Keratinocyte (primary cell): ENCODE results near the gene FNDC3A. TPM values are rescaled to one million over a fixed set of nuclear protein-coding genes. Genes with fewer than 3 reads are reported as not detected.

ENCODE experiments used
- DNase-seq: peaks from one replicate; pipeline ENCODE4 v3.0.0-alpha.2; 2011; ENCODE audit warnings: low read depth, missing footprints, low spot score
- FAIRE-seq: peaks from 2 replicates; lab custom pipeline; 2011; peaks lifted over from hg19 to GRCh38; lab: Jason Lieb, UNC
- H2AFZ ChIP-seq: 2 replicates; pipeline ENCODE4 v1.6.0; 2012; ENCODE audit warnings: low read length, control low read depth, inconsistent platforms; ENCODE audit not compliant: control insufficient read depth
- H3K27ac ChIP-seq: 2 replicates; pipeline ENCODE4 v1.5.1; 2011; ENCODE audit warnings: low read length; ENCODE audit not compliant: control insufficient read depth, insufficient read depth
- H3K27me3 ChIP-seq: 3 replicates; pipeline ENCODE4 v1.6.0; 2011; ENCODE audit warnings: low read length; ENCODE audit not compliant: control insufficient read depth, insufficient read depth; ENCODE audit errors: extremely low read depth
- H3K36me3 ChIP-seq, 2 experiments: 2 replicates in 1 of 2; 3 replicates in 1 of 2; pipeline ENCODE4 v1.5.1; 2011; ENCODE audit warnings: low read length in 2 of 2, mild to moderate bottlenecking in 1 of 2; ENCODE audit not compliant: control insufficient read depth in 2 of 2, insufficient read depth in 2 of 2; ENCODE audit errors: extremely low read depth in 1 of 2
- H3K4me1 ChIP-seq: 3 replicates; pipeline ENCODE4 v1.5.1; 2011; ENCODE audit warnings: low read length; ENCODE audit not compliant: control insufficient read depth, insufficient read depth; ENCODE audit errors: extremely low read depth
- H3K4me2 ChIP-seq: 3 replicates; pipeline ENCODE4 v1.6.0; 2011; ENCODE audit warnings: low read depth, low read length; ENCODE audit not compliant: control insufficient read depth, insufficient read depth; ENCODE audit errors: extremely low read depth
- H3K4me3 ChIP-seq, 3 experiments: fragments of 200-600 bp in 1 of 3; sonication (generic) in 1 of 3; 2 replicates in 2 of 3; 3 replicates in 1 of 3; pipeline ENCODE4 v1.5.1; 2011 to 2016; ENCODE audit warnings: low read length in 3 of 3, mild to moderate bottlenecking in 3 of 3, control low read depth in 2 of 3, inconsistent platforms in 1 of 3, low read depth in 1 of 3, mixed read lengths in 1 of 3, mixed run types in 1 of 3, moderate library complexity in 1 of 3; ENCODE audit not compliant: control insufficient read depth in 2 of 3, insufficient read depth in 2 of 3; ENCODE audit errors: extremely low read depth in 1 of 3
- H3K79me2 ChIP-seq: 2 replicates; pipeline ENCODE4 v1.6.0; 2012; ENCODE audit warnings: low read length; ENCODE audit not compliant: control insufficient read depth, insufficient read depth
- H3K9ac ChIP-seq: 3 replicates; pipeline ENCODE4 v1.6.0; 2011; ENCODE audit warnings: low read length; ENCODE audit not compliant: control insufficient read depth, insufficient read depth; ENCODE audit errors: extremely low read depth
- H3K9me1 ChIP-seq: 3 replicates; pipeline ENCODE4 v1.6.0; 2011; ENCODE audit warnings: low read length; ENCODE audit not compliant: control insufficient read depth, insufficient read depth; ENCODE audit errors: extremely low read depth
- H3K9me3 ChIP-seq: 2 replicates; pipeline ENCODE4 v1.5.1; 2012; ENCODE audit warnings: low read depth, low read length; ENCODE audit not compliant: control insufficient read depth
- H4K20me1 ChIP-seq: 3 replicates; pipeline ENCODE4 v1.6.0; 2011; ENCODE audit warnings: low read length; ENCODE audit not compliant: control insufficient read depth, insufficient read depth; ENCODE audit errors: extremely low read depth
- CTCF ChIP-seq, 3 experiments: IDR thresholded peaks in 1 of 3; conservative IDR thresholded peaks in 1 of 3; optimal IDR thresholded peaks in 1 of 3; 2 replicates in 2 of 3; 3 replicates in 1 of 3; pipeline versions ENCODE3 to v1.5.1; 2011; ENCODE audit warnings: low read length in 3 of 3, mild to moderate bottlenecking in 3 of 3, moderate library complexity in 2 of 3, control low read depth in 1 of 3, inconsistent platforms in 1 of 3; ENCODE audit not compliant: insufficient read depth in 2 of 3; ENCODE audit errors: extremely low read depth in 1 of 3
- EZH2 ChIP-seq: IDR thresholded peaks from one replicate; pipeline ENCODE4 v1.6.1; 2012; ENCODE audit warnings: inconsistent platforms, mild to moderate bottlenecking, low read length, moderate library complexity
- dilution Hi-C: fragments of 300-500 bp; cut with MboI; formaldehyde crosslinking; loops from one replicate; pipeline ENCODE4 v1.7.0; 2020; ENCODE audit warnings: low sequenced_read_pairs; ENCODE audit not compliant: extremely low pct_ligation_motif_present
- polyA plus RNA-seq, 5 experiments: library from polyadenylated mRNA; depleted of rRNA in 3 of 5; stranded (reverse) in 3 of 5; stranded (forward) in 1 of 5; unstranded in 1 of 5; fragments of >200 nt; gene quantifications; 1 replicate in 1 of 5; 2 replicates in 3 of 5; 3 replicates in 1 of 5; pipeline versions ENCODE4 v1.2.1 to v1.2.3, GENCODE V29; 2011 to 2012; ENCODE audit warnings: missing spikeins in 2 of 5, low read depth in 1 of 5, low replicate concordance in 1 of 5

FNDC3A gene
- polyA plus RNA-seq, 1 donor (not counting 4 experiments of a cell fraction or from before 2014, with no cell fraction given): 28.4 TPM

DNA sequence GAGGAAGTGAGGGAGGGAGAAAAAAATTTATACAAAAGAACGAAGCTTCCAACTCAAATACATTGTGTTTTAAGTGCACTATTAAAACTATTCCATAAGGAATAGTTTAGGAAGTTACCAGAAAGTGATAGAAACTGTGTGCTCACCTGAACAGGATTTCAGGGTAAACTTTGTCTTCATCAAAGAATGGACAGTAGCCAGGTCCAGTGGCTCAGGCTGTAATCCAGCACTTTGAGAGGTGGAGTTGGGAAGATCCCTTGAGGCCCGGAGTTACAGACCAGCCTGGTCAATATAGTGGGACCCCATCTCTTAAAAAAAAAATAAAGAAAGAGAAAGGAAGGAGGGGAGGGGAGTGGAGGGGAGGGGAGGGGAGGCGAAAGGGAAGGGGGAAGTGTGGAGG, 259.0 kb downstream of the FNDC3A start:
- H3K9me3 ChIP-seq: no peaks in the 10 kb centered on the region
- dilution Hi-C loops: no loop called here
- FAIRE-seq: no peak

GRCh38 chr13:49235856-49236431, 260.2 kb downstream of the FNDC3A start:
- Histone ChIP-seq H3K9me3 (no peaks in the 10 kb centered on the region), H3K9ac (no peak overlapping the region), H3K27ac (no peak overlapping the region), H3K27me3 (peaks cover 5% of the 10 kb centered on the region), H3K79me2 (no peaks in the 10 kb centered on the region), H4K20me1 (no peaks in the 10 kb centered on the region), H3K4me2 (no peak overlapping the region), H2AFZ (no peak overlapping the region), H3K4me3 (no peak overlapping the region), H3K36me3 (no peaks in the 10 kb centered on the region), H3K4me1 (no peaks in the 10 kb centered on the region), H3K9me1 (no peaks in the 10 kb centered on the region)
- DNase-seq (no peak), FAIRE-seq (no peak)
- TF ChIP-seq CTCF (optimal IDR thresholded peaks at IDR 0.05 in 1 of 3, IDR thresholded peaks at IDR 0.05 in 1 of 3, conservative IDR thresholded peaks at IDR 0.05 in 1 of 3; ENCODE audit: extremely low read depth in 1 of 3, insufficient read depth in 2 of 3, low read length in 3 of 3) (no peak), EZH2 (no peak)
- dilution Hi-C loops: no loop called here

More for the DNA sequence above, 259.0 kb downstream of the FNDC3A start:
- Histone ChIP-seq H2AFZ (no peak overlapping the region), H3K4me3 (no peak overlapping the region), H3K9me1 (no peaks in the 10 kb centered on the region), H3K27ac (no peak overlapping the region), H4K20me1 (no peaks in the 10 kb centered on the region), H3K36me3 (no peaks in the 10 kb centered on the region), H3K27me3 (peaks cover 5% of the 10 kb centered on the region), H3K9ac (no peak overlapping the region), H3K79me2 (no peaks in the 10 kb centered on the region), H3K4me2 (no peak overlapping the region), H3K4me1 (no peaks in the 10 kb centered on the region)
- no peak for DNase-seq
- TF ChIP-seq CTCF (optimal IDR thresholded peaks at IDR 0.05 in 1 of 3, IDR thresholded peaks at IDR 0.05 in 1 of 3, conservative IDR thresholded peaks at IDR 0.05 in 1 of 3; ENCODE audit: extremely low read depth in 1 of 3, insufficient read depth in 2 of 3, low read length in 3 of 3): no peak
- no peak for TF ChIP-seq EZH2
